ENCODE results near the gene PTPRD.

Gene PTPRD

GRCh38 chr9:8268881-8269280, 2343.9 kb downstream of the PTPRD start:
- no peak overlapping the region for H3K4me3 ChIP-seq (ENCODE audit: low read length)
- TF ChIP-seq CTCF (IDR thresholded peaks at IDR 0.05; ENCODE audit: insufficient read depth, low read depth, low read length, missing control alignments), result no peak
- DNase-seq (ENCODE audit: low read depth), result no peak

GRCh38 chr9:8268216-8268878, 2344.5 kb downstream of the PTPRD start:
- H3K4me3 ChIP-seq (ENCODE audit: low read length), result no peak overlapping the region

GRCh38 chr9:8267636-8268035, 2345.2 kb downstream of the PTPRD start:
- DNase-seq (ENCODE audit: low read depth), result no peak
- TF ChIP-seq CTCF (IDR thresholded peaks at IDR 0.05; ENCODE audit: insufficient read depth, low read depth, low read length, missing control alignments), result no peak

More at GRCh38 chr9:8268216-8268878, 2344.5 kb downstream of the PTPRD start:
- no peak for DNase-seq (ENCODE audit: low read depth)
- no peak for TF ChIP-seq CTCF (IDR thresholded peaks at IDR 0.05; ENCODE audit: insufficient read depth, low read depth, low read length, missing control alignments)

GRCh38 chr9:8266861-8267260, 2345.9 kb downstream of the PTPRD start:
- no peak overlapping the region for H3K4me3 ChIP-seq (ENCODE audit: low read length)
- TF ChIP-seq CTCF (IDR thresholded peaks at IDR 0.05; ENCODE audit: insufficient read depth, low read depth, low read length, missing control alignments), result no peak
- no peak for DNase-seq (ENCODE audit: low read depth)

More at GRCh38 chr9:8267636-8268035, 2345.2 kb downstream of the PTPRD start:
- no peak overlapping the region for H3K4me3 ChIP-seq (ENCODE audit: low read length)

- no peak for DNase-seq (ENCODE audit: low read depth)
- no peak overlapping the region for H3K4me3 ChIP-seq (ENCODE audit: low read length)
- TF ChIP-seq CTCF (IDR thresholded peaks at IDR 0.05; ENCODE audit: insufficient read depth, low read depth, low read length, missing control alignments), result no peak
These were observed 2347.5 kb downstream of the PTPRD start for GRCh38 chr9:8265281-8265680.

Data from epithelial cell of esophagus (primary cell).